SK-N-SH (cell line): ENCODE measurements around the gene COL23A1. TPM values are rescaled to one million over a fixed set of nuclear protein-coding genes. Genes with fewer than 3 reads are reported as not detected.

Experiments used
- CTCF ChIA-PET: fragments of 300-600, 350-600 bp; formaldehyde crosslinking; extraction: SDS; loops from one replicate; lab custom pipeline; 2021; lab: Yijun Ruan, JAX
- POLR2A ChIA-PET: fragments of 350-600 bp; sonication (Branson Sonifier 250); formaldehyde crosslinking; extraction: SDS; loops from one replicate; lab custom pipeline; 2020; ENCODE audit warnings: antibody characterized with exemption, inconsistent platforms; lab: Yijun Ruan, JAX
- DNase-seq: peaks from one replicate; pipeline ENCODE4 v3.0.0; 2012
- H2AFZ ChIP-seq: fragments of 200-600 bp; sonication (generic); 2 replicates; pipeline ENCODE4 v1.8.1; 2016; ENCODE audit warnings: antibody characterized with exemption, mild to moderate bottlenecking, low read depth
- H3F3A ChIP-seq: fragments of 200-600 bp; sonication (generic); replicated peaks from 2 replicates; pipeline ENCODE3; 2016; ENCODE audit warnings: antibody characterized with exemption, mild to moderate bottlenecking; ENCODE audit not compliant: insufficient read depth
- H3K27ac ChIP-seq, 2 experiments: fragments of 200-500 bp in 1 of 2; fragments of 200-600 bp in 1 of 2; sonication (Bioruptor generic) in 1 of 2; sonication (generic), shearing (Covaris generic) in 1 of 2; 2 replicates each; pipeline versions ENCODE4 v1.5.1 to v1.6.1; 2014 to 2016; ENCODE audit warnings: low read depth in 2 of 2, inconsistent platforms in 1 of 2, low read length in 1 of 2, mild to moderate bottlenecking in 1 of 2, mixed read lengths in 1 of 2
- H3K27me3 ChIP-seq: fragments of 200-600 bp; sonication (generic), shearing (Covaris generic); 2 replicates; pipeline ENCODE4 v1.6.1; 2016; ENCODE audit warnings: mixed run types; ENCODE audit not compliant: insufficient read depth
- H3K36me3 ChIP-seq, 2 experiments: fragments of 200-500 bp in 1 of 2; fragments of 200-600 bp in 1 of 2; sonication (Bioruptor generic) in 1 of 2; sonication (generic) in 1 of 2; replicated peaks in 1 of 2; 2 replicates each; pipeline versions ENCODE3 to v1.5.1; 2014 to 2016; ENCODE audit warnings: low read length in 1 of 2, mild to moderate bottlenecking in 1 of 2; ENCODE audit not compliant: insufficient read depth in 2 of 2, control insufficient read depth in 1 of 2
- H3K4me1 ChIP-seq, 2 experiments: fragments of 200-500 bp in 1 of 2; fragments of 200-600 bp in 1 of 2; sonication (Bioruptor generic) in 1 of 2; sonication (generic), shearing (Covaris generic) in 1 of 2; 2 replicates each; pipeline versions ENCODE4 v1.5.1 to v1.6.1; 2014 to 2016; ENCODE audit warnings: low read depth in 1 of 2, low read length in 1 of 2, mixed run types in 1 of 2; ENCODE audit not compliant: insufficient read depth in 2 of 2, control insufficient read depth in 1 of 2
- H3K4me2 ChIP-seq: fragments of 200-600 bp; sonication (generic), shearing (Covaris generic); 2 replicates; pipeline ENCODE4 v1.6.1; 2017; ENCODE audit warnings: mixed run types
- H3K4me3 ChIP-seq, 2 experiments: fragments of 200-500 bp in 1 of 2; fragments of 200-600 bp in 1 of 2; sonication (Bioruptor generic) in 1 of 2; sonication (generic), shearing (Covaris generic) in 1 of 2; 2 replicates each; pipeline versions ENCODE4 v1.5.1 to v1.8.1; 2014 to 2016; ENCODE audit warnings: low read depth in 2 of 2, inconsistent platforms in 1 of 2, low read length in 1 of 2, mild to moderate bottlenecking in 1 of 2, mixed read lengths in 1 of 2, moderate library complexity in 1 of 2
- H3K79me2 ChIP-seq: fragments of 200-600 bp; sonication (generic); 2 replicates; pipeline ENCODE4 v1.8.1; 2017; ENCODE audit warnings: mild to moderate bottlenecking; ENCODE audit not compliant: insufficient read depth
- H3K9ac ChIP-seq: fragments of 200-600 bp; sonication (generic); 2 replicates; pipeline ENCODE4 v1.6.1; 2017; ENCODE audit warnings: mixed run types
- H3K9me2 ChIP-seq: fragments of 200-600 bp; sonication (generic); 2 replicates; pipeline ENCODE4 v1.6.1; 2017; ENCODE audit warnings: mixed run types
- H3K9me3 ChIP-seq: fragments of 200-600 bp; sonication (generic); 2 replicates; pipeline ENCODE4 v1.6.1; 2017; ENCODE audit warnings: mixed run types, mild to moderate bottlenecking, moderate library complexity
- H4K20me1 ChIP-seq: fragments of 200-600 bp; sonication (generic); 2 replicates; pipeline ENCODE4 v1.6.1; 2017; ENCODE audit warnings: mild to moderate bottlenecking, mixed run types; ENCODE audit not compliant: insufficient read depth
- CHD2 ChIP-seq: fragments of 150-350 bp; IDR thresholded peaks from 2 replicates; pipeline ENCODE4 v1.6.1; 2018; ENCODE audit warnings: low read length; ENCODE audit not compliant: partially characterized antibody
- ELF1 ChIP-seq: IDR thresholded peaks from 2 replicates; pipeline ENCODE4 v1.4.0; 2012
- FOXM1 ChIP-seq: IDR thresholded peaks from 2 replicates; pipeline ENCODE4 v1.4.0; 2012; ENCODE audit warnings: low read depth, mild to moderate bottlenecking
- GABPA ChIP-seq: IDR thresholded peaks from 2 replicates; pipeline ENCODE4 v1.4.0; 2012; ENCODE audit warnings: low read depth, mild to moderate bottlenecking
- MEF2A ChIP-seq: IDR thresholded peaks from 2 replicates; pipeline ENCODE4 v1.4.0; 2012; ENCODE audit warnings: low read depth, borderline replicate concordance
- MXI1 ChIP-seq: IDR thresholded peaks from 2 replicates; pipeline ENCODE4 v1.6.1; 2012; ENCODE audit warnings: mild to moderate bottlenecking, low read depth, low read length, improper control_type of control experiment
- NFIC ChIP-seq: IDR thresholded peaks from 2 replicates; pipeline ENCODE4 v1.4.0; 2012; ENCODE audit warnings: borderline replicate concordance
- NRF1 ChIP-seq: IDR thresholded peaks from 2 replicates; pipeline ENCODE4 v1.6.1; 2012; ENCODE audit warnings: low read depth, mild to moderate bottlenecking, low read length
- RAD21 ChIP-seq: IDR thresholded peaks from 2 replicates; pipeline ENCODE4 v1.6.1; 2012; ENCODE audit warnings: mild to moderate bottlenecking, low read length
- RCOR1 ChIP-seq: fragments of 150-350 bp; IDR thresholded peaks from 2 replicates; pipeline ENCODE4 v1.6.1; 2017; ENCODE audit warnings: antibody characterized with exemption, low read length
- RXRA ChIP-seq: IDR thresholded peaks from 2 replicates; pipeline ENCODE4 v1.4.0; 2012; ENCODE audit warnings: low read depth, mild to moderate bottlenecking, borderline replicate concordance
- SMC3 ChIP-seq: IDR thresholded peaks from 2 replicates; pipeline ENCODE4 v1.6.1; 2012; ENCODE audit warnings: low read depth, low read length, improper control_type of control experiment
- YY1 ChIP-seq: IDR thresholded peaks from 2 replicates; pipeline ENCODE4 v1.4.0; 2012; ENCODE audit warnings: low read depth, mild to moderate bottlenecking
- WGBS: methylation state at CpG from one replicate; pipeline ENCODE4 v1.1.6; 2017; ENCODE audit warnings: low lambda C conversion rate; 5-methylcytosine and 5-hydroxymethylcytosine counted together
- polyA plus RNA-seq, 3 experiments: library from polyadenylated mRNA; depleted of rRNA; stranded (reverse); fragments of >200 nt; gene quantifications; 2 replicates each; pipeline ENCODE4 v1.2.3, GENCODE V29; 2012
- TF ChIP-seq, protein P1 (sequence below): IDR thresholded peaks from 2 replicates; pipeline ENCODE4 v1.4.0; 2012; ENCODE audit warnings: low read depth, borderline replicate concordance
- TF ChIP-seq, protein P2 (sequence below): IDR thresholded peaks from 2 replicates; pipeline ENCODE4; 2012
- TF ChIP-seq, protein P3 (sequence below): fragments of 150-350 bp; IDR thresholded peaks from 2 replicates; pipeline ENCODE4 v1.6.1; 2017; ENCODE audit warnings: antibody characterized with exemption, low read length, low read depth, borderline replicate concordance

Gene COL23A1
- polyA plus RNA-seq, 1 of the 3 experiments (the other 2 are of a cell fraction), result 0.10 TPM

DNA sequence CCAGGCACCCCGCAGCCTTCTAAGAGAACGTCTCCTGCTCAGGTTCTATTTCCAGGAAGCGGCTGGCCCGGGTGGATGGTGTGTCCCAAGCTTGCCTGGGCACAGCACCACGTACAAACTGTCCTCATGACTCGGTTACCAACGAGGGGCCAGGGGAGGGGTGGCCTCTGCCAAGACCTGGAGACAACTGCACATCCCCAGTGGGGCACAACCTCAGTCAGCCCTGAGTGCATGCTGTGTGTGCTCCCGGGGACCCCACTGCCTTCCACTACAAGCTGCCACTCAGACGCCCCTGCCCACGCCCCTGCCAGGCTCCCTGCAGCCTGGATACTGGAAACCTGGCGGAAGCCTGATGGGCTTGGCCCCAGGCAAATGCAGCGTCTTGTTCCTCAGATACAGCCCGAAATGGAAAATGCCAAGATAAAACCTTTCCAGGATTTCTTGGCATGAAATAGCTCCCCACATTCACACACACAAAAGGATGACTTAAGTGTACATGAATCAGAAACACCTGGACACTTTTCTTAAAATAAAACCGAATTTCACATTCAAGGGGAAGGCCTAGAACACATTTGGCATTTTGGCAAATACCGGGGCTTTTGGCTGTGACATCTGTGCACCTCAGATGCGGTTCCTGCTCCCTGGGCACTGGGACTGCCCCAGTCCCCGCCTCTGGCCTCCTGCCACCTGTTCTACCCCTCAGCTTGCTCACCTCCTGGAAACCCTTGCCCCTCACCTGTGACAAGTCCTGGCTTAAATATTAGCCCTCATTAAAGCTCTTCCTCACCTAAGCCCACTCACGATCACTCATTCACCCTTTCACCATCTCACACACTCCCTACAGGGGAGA, 62.5 kb downstream of the COL23A1 start:
- Histone ChIP-seq H3K79me2 (no peaks in the 10 kb centered on the region), H3K27ac (no peak overlapping the region; a peak in 1 of 4 replicates), H3K9me3 (no peaks in the 10 kb centered on the region; the same call in 1 of the 2 replicates), H3K9me2 (no peaks in the 10 kb centered on the region), H3K9ac (no peak overlapping the region), H3K36me3 (no peaks in the 10 kb centered on the region), H3K27me3 (no peaks in the 10 kb centered on the region), H3F3A (no peaks in the 10 kb centered on the region), H3K4me3 (no peak overlapping the region), H3K4me2 (no peak overlapping the region), H2AFZ (no peak overlapping the region), H4K20me1 (no peaks in the 10 kb centered on the region), H3K4me1 (peaks cover 0 to 37% of the 10 kb centered on the region in 2 experiments; a peak in 1 of 4 replicates)
- TF ChIP-seq ELF1 (no peak), YY1 (no peak), GABPA (no peak), RAD21 (no peak), CHD2 (no peak), RCOR1 (no peak)
- TF ChIP-seq, protein P1, sequence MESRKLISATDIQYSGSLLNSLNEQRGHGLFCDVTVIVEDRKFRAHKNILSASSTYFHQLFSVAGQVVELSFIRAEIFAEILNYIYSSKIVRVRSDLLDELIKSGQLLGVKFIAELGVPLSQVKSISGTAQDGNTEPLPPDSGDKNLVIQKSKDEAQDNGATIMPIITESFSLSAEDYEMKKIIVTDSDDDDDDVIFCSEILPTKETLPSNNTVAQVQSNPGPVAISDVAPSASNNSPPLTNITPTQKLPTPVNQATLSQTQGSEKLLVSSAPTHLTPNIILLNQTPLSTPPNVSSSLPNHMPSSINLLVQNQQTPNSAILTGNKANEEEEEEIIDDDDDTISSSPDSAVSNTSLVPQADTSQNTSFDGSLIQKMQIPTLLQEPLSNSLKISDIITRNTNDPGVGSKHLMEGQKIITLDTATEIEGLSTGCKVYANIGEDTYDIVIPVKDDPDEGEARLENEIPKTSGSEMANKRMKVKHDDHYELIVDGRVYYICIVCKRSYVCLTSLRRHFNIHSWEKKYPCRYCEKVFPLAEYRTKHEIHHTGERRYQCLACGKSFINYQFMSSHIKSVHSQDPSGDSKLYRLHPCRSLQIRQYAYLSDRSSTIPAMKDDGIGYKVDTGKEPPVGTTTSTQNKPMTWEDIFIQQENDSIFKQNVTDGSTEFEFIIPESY, result no peak
- POLR2A ChIA-PET, result no interaction called here
- WGBS, result 21% methylated on average over 9 of the region's 18 CpGs
- DNase-seq, result no peak
- CTCF ChIA-PET, result interaction anchor here (0.7 to 1.4 kb wide), 5 partner anchors 15 to 247 kb away, joined by 3 to 4 read pairs (median 3); partner anchors contain the start of gene COL23A1

DNA sequence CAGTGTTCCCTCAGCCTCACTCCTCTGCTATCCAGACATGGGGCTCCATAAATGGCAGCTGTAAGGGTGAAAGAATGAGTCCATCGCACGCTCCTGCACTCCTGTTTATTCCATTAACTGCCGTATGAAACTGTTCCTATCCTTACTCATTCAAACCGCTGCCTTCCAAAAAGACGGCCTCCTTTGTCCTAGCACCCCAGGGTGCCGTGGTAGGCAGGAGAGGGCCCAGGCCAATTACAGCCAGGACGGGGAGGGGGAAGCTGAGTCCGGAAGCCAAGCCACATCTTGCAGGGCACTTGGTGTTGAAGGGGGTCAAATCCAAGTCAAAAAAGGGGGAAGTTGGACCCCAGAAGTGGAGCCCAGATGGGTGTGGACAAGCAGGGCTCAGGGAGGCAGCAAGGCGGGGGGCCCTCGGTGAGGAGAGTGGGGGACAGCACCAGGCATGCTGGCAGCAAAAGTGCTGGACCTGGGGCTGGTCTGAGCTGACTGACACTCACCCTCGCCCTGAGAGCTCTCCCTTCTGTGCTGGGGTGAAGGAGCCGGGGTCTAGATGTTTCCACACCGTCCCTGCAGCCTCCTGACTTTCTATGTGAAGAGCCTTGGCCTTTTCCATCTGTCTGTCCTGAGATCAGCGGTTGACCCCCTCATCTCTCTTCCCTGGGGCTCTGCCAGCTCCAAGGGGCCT, 63.3 kb downstream of the COL23A1 start:
- POLR2A ChIA-PET, result no interaction called here
- no peaks in the 10 kb centered on the region for H4K20me1 ChIP-seq
- WGBS, result 47% methylated on average over 12 of the region's 14 CpGs
- no peaks in the 10 kb centered on the region for H3F3A ChIP-seq
- H3K4me1 ChIP-seq, result peaks cover 0 to 29% of the 10 kb centered on the region in 2 experiments; a peak in 1 of 4 replicates
- no peak overlapping the region for H3K4me3 ChIP-seq
- H3K9me2 ChIP-seq, result no peaks in the 10 kb centered on the region
- H3K9ac ChIP-seq, result no peak overlapping the region
- TF ChIP-seq FOXM1 (no peak), MEF2A (no peak), NFIC (no peak), NRF1 (no peak), MXI1 (no peak), YY1 (no peak), SMC3 (no peak), RXRA (no peak)
- TF ChIP-seq, protein P2, sequence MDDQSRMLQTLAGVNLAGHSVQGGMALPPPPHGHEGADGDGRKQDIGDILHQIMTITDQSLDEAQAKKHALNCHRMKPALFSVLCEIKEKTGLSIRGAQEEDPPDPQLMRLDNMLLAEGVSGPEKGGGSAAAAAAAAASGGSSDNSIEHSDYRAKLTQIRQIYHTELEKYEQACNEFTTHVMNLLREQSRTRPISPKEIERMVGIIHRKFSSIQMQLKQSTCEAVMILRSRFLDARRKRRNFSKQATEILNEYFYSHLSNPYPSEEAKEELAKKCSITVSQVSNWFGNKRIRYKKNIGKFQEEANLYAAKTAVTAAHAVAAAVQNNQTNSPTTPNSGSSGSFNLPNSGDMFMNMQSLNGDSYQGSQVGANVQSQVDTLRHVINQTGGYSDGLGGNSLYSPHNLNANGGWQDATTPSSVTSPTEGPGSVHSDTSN, result no peak
- TF ChIP-seq, protein P1, result no peak
- TF ChIP-seq, protein P3, sequence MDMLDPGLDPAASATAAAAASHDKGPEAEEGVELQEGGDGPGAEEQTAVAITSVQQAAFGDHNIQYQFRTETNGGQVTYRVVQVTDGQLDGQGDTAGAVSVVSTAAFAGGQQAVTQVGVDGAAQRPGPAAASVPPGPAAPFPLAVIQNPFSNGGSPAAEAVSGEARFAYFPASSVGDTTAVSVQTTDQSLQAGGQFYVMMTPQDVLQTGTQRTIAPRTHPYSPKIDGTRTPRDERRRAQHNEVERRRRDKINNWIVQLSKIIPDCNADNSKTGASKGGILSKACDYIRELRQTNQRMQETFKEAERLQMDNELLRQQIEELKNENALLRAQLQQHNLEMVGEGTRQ, result no peak
- TF ChIP-seq, all 33 proteins: peak for 0
- no peak overlapping the region for H3K4me2 ChIP-seq
- H3K79me2 ChIP-seq, result no peaks in the 10 kb centered on the region
- no peaks in the 10 kb centered on the region for H3K36me3 ChIP-seq
- no peaks in the 10 kb centered on the region for H3K9me3 ChIP-seq
- no peak overlapping the region; a peak in 1 of 4 replicates for H3K27ac ChIP-seq
- DNase-seq, result no peak
- H2AFZ ChIP-seq, result no peak overlapping the region
- H3K27me3 ChIP-seq, result no peaks in the 10 kb centered on the region
- CTCF ChIA-PET, result interaction anchor here (0.9 to 1.4 kb wide), 6 partner anchors 14 to 247 kb away, joined by 3 to 4 read pairs (median 3); no protein-coding TSS in a partner anchor
